Measurements from ENCODE around the gene SPTSSB.

The SPTSSB gene

GRCh38 chr3:161392853-161393252, 21.5 kb upstream of the SPTSSB start:
- TF ChIP-seq CTCF (IDR thresholded peaks at IDR 0.05; ENCODE audit: poor library complexity, severe bottlenecking): no peak
- ATAC-seq (ENCODE audit: low read depth) (no peak), DNase-seq (ENCODE audit: low spot score) (no peak)

GRCh38 chr3:161390200-161390599, 18.9 kb upstream of the SPTSSB start:
- Histone ChIP-seq H3K4me3 (ENCODE audit: severe bottlenecking) (no peak overlapping the region), H3K27me3 (ENCODE audit: insufficient read depth, poor library complexity, severe bottlenecking) (no peaks in the 10 kb centered on the region), H3K36me3 (ENCODE audit: low read depth) (no peaks in the 10 kb centered on the region), H3K9me3 (ENCODE audit: severe bottlenecking) (no peaks in the 10 kb centered on the region), H3K27ac (ENCODE audit: poor library complexity, severe bottlenecking) (no peak overlapping the region), H3K4me1 (ENCODE audit: insufficient read depth, poor library complexity, severe bottlenecking) (no peaks in the 10 kb centered on the region)
- DNase-seq (ENCODE audit: low spot score) (no peak), ATAC-seq (ENCODE audit: low read depth) (no peak)
- no peak for TF ChIP-seq CTCF (IDR thresholded peaks at IDR 0.05; ENCODE audit: poor library complexity, severe bottlenecking)

More at GRCh38 chr3:161392853-161393252, 21.5 kb upstream of the SPTSSB start:
- H3K27ac ChIP-seq (ENCODE audit: poor library complexity, severe bottlenecking): no peak overlapping the region
- H3K9me3 ChIP-seq (ENCODE audit: severe bottlenecking): no peaks in the 10 kb centered on the region
- H3K27me3 ChIP-seq (ENCODE audit: insufficient read depth, poor library complexity, severe bottlenecking): no peaks in the 10 kb centered on the region
- no peak overlapping the region for H3K4me3 ChIP-seq (ENCODE audit: severe bottlenecking)
- no peaks in the 10 kb centered on the region for H3K4me1 ChIP-seq (ENCODE audit: insufficient read depth, poor library complexity, severe bottlenecking)
- no peaks in the 10 kb centered on the region for H3K36me3 ChIP-seq (ENCODE audit: low read depth)

- Histone ChIP-seq H3K36me3 (ENCODE audit: low read depth) (no peaks in the 10 kb centered on the region), H3K4me1 (ENCODE audit: insufficient read depth, poor library complexity, severe bottlenecking) (no peaks in the 10 kb centered on the region), H3K27ac (ENCODE audit: poor library complexity, severe bottlenecking) (no peak overlapping the region), H3K9me3 (ENCODE audit: severe bottlenecking) (no peaks in the 10 kb centered on the region), H3K27me3 (ENCODE audit: insufficient read depth, poor library complexity, severe bottlenecking) (no peaks in the 10 kb centered on the region), H3K4me3 (ENCODE audit: severe bottlenecking) (no peak overlapping the region)
- DNase-seq (ENCODE audit: low spot score): no peak
- no peak for TF ChIP-seq CTCF (IDR thresholded peaks at IDR 0.05; ENCODE audit: poor library complexity, severe bottlenecking)
- ATAC-seq (ENCODE audit: low read depth): no peak
Observed at GRCh38 chr3:161389445-161390035, 18.2 kb upstream of the SPTSSB start.

GRCh38 chr3:161388855-161389254, 17.5 kb upstream of the SPTSSB start:
- DNase-seq (ENCODE audit: low spot score) (no peak), ATAC-seq (ENCODE audit: low read depth) (no peak)
- TF ChIP-seq CTCF (IDR thresholded peaks at IDR 0.05; ENCODE audit: poor library complexity, severe bottlenecking): no peak
- no peak overlapping the region for H3K4me3 ChIP-seq (ENCODE audit: severe bottlenecking)
- H3K9me3 ChIP-seq (ENCODE audit: severe bottlenecking): no peaks in the 10 kb centered on the region
- H3K27ac ChIP-seq (ENCODE audit: poor library complexity, severe bottlenecking): no peak overlapping the region
- H3K36me3 ChIP-seq (ENCODE audit: low read depth): no peaks in the 10 kb centered on the region
- H3K4me1 ChIP-seq (ENCODE audit: insufficient read depth, poor library complexity, severe bottlenecking): no peaks in the 10 kb centered on the region
- H3K27me3 ChIP-seq (ENCODE audit: insufficient read depth, poor library complexity, severe bottlenecking): no peaks in the 10 kb centered on the region

GRCh38 chr3:161386991-161387770, 15.9 kb upstream of the SPTSSB start:
- TF ChIP-seq CTCF (IDR thresholded peaks at IDR 0.05; ENCODE audit: poor library complexity, severe bottlenecking): no peak
- no peaks in the 10 kb centered on the region for H3K27me3 ChIP-seq (ENCODE audit: insufficient read depth, poor library complexity, severe bottlenecking)

More at GRCh38 chr3:161386991-161387770, 15.9 kb upstream of the SPTSSB start:
- Histone ChIP-seq H3K36me3 (ENCODE audit: low read depth) (no peaks in the 10 kb centered on the region), H3K4me1 (ENCODE audit: insufficient read depth, poor library complexity, severe bottlenecking) (no peaks in the 10 kb centered on the region), H3K27ac (ENCODE audit: poor library complexity, severe bottlenecking) (no peak overlapping the region), H3K9me3 (ENCODE audit: severe bottlenecking) (no peaks in the 10 kb centered on the region), H3K4me3 (ENCODE audit: severe bottlenecking) (no peak overlapping the region)
- ATAC-seq (ENCODE audit: low read depth) (no peak), DNase-seq (ENCODE audit: low spot score) (no peak)

Data from RWPE2 (cell line).